IPS-11a (cell line): ENCODE data around the gene NCKAP5.
"Not testable (repeated sequence)": the region's sequence is repeated elsewhere in the genome, so short reads cannot be mapped to it uniquely, and the experiment has no call there.

Experiments used
- H3K4me3 ChIP-seq: one replicate; pipeline ENCODE4 v1.5.1; 2013; ENCODE audit warnings: low read depth, low read length, control low read depth

Gene NCKAP5

DNA sequence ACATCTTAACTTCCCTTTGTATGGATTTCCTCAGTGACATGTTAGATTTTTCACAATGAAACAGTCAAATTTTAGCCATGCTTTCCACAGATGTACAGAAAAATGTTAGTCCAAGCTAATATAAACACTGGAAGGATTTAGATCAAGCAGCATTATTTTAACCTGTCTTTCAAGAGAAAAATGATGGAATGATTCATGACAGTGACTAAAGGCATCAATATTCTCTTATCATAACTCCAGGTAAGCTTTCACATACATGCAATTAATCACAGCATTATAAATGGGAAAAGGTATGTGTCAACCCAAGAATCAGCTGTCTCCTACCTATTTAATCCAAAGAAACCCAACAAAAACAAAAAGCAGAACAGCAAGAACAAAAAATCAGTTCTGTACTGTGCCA is 92.7 kb downstream of the NCKAP5 start:
- H3K4me3 ChIP-seq = no peak overlapping the region

- not testable (repeated sequence) for H3K4me3 ChIP-seq
Observed at GRCh38 chr2:133470446-133470845, 97.8 kb downstream of the NCKAP5 start.

GRCh38 chr2:133462811-133463210 is 105.5 kb downstream of the NCKAP5 start:
- H3K4me3 ChIP-seq = no peak overlapping the region

DNA sequence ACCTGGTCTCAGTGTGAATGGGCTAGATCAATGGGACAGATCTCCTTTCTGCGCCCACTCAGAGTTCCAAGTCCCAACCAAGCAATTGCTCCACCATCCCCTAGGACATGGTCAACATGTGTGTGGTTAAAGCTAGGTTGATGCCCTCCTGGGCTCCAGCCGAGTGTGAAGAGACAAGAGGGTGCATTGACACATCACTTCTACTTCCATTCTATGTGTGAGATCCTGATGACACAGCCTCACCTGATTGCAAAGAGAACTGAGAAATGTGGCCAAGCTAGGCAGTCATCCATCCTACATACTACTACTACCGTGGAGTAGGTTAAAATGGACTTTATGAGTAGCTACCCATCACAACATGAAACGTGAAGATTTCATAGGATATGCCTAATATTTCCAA is 106.8 kb downstream of the NCKAP5 start:
- no peak overlapping the region for H3K4me3 ChIP-seq

- H3K4me3 ChIP-seq = no peak overlapping the region
Observed at GRCh38 chr2:133459590-133459989, 108.7 kb downstream of the NCKAP5 start.

- no peak overlapping the region for H3K4me3 ChIP-seq
Observed at GRCh38 chr2:133458280-133458679, 110.0 kb downstream of the NCKAP5 start.

DNA sequence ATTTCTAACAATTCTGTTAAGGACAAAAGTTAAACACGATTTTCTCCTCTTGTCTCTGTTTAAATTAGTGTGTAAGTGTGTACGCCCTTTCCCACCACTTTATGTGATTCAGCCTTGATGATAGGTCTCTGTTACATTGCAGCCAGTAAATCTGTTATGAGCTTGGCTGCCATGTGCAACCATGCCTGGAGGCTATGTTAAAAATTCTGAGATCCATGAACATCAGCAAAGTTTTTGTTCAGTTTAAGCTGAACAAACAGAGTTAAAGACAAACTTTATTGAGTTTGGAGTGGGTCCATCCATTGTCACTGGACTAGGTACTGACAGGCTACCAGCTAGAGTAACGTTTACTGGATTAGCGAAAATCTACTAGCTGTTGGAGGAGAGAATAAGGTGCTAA is 110.4 kb downstream of the NCKAP5 start:
- H3K4me3 ChIP-seq = no peak overlapping the region

GRCh38 chr2:133456971-133457370 is 111.3 kb downstream of the NCKAP5 start:
- no peak overlapping the region for H3K4me3 ChIP-seq

GRCh38 chr2:133456156-133456555 is 112.1 kb downstream of the NCKAP5 start:
- no peak overlapping the region for H3K4me3 ChIP-seq

- H3K4me3 ChIP-seq = no peak overlapping the region
Observed at GRCh38 chr2:133453032-133453431, 115.2 kb downstream of the NCKAP5 start.

GRCh38 chr2:133452583-133452982 is 115.7 kb downstream of the NCKAP5 start:
- no peak overlapping the region for H3K4me3 ChIP-seq

DNA sequence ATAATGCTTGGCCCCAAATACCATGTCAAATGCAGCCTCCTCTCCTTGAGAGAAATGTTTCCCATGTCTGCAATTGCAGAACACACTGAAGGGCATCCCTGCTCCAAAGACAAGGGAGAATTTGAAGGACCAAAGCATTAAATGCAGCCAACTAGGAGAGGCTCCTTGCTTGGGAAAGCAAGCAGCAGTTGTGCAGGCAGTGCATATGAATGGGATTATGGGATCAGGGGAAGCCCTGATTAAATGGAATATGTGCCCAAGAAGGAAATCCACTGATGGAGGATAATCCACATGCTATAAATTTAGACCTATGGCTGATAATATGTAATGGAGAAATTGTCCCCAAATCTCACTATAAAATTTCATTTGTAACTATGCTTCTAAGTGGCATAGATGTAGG is 116.1 kb downstream of the NCKAP5 start:
- no peak overlapping the region for H3K4me3 ChIP-seq

GRCh38 chr2:133448195-133448594 is 120.1 kb downstream of the NCKAP5 start:
- H3K4me3 ChIP-seq = no peak overlapping the region

DNA sequence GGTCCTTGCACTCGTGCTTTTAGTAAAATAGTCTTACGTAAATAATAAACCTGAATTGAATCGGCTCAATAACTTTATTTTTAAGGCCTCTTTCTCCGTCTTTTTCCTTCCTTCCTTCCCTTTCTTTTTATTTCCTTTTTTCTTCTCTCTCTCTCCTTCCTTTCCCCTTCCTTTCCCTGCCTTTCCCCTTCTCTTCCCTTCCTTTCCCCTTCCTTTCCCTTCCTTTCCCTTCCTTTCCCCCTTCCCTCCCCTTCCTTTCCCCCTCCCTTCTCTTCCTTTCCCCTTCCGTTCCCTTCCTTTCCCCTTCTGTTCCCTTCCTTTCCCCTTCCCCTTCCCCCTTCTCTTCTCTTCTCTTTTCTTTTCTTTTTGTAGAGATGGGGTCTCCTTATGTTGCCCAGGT is 121.0 kb downstream of the NCKAP5 start:
- no peak overlapping the region for H3K4me3 ChIP-seq

DNA sequence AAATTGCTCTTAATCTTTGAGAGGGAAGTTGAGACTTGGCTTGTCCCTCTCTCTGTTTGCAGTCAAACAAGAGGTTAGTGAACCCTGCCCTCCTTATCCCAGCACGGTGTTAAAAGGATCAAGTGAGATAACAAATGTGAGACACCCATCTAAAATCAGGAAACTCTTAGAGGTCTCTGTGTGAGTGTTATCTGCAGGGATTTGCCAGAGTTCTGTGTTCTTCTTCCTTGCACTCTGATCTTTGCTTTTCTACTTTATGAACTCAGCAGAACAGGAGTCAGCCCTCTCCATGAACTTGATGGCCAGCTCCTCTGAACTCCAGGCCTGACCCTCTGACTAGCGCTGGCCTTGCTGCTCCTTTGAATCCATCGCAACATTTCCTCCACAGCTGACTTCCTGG is 123.8 kb downstream of the NCKAP5 start:
- H3K4me3 ChIP-seq = no peak overlapping the region

- no peak overlapping the region for H3K4me3 ChIP-seq
Observed at GRCh38 chr2:133442393-133442792, 125.9 kb downstream of the NCKAP5 start.

DNA sequence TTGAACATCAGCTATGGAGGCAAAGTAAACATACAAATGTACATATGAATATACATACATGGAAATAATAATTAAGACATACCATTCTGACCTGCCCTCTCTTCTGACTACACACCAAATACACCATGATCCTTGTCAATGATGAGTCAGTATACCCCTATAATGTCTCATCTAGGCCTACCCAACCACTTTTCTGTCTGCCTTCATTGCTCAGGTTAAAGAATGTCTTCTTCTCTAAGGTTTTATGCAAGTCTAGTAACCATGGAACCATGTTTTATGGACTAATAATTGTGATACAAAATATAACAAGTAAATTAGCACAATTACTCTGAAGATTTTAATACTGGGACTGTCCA is 128.7 kb downstream of the NCKAP5 start:
- H3K4me3 ChIP-seq = no peak overlapping the region

- H3K4me3 ChIP-seq = no peak overlapping the region
Observed at GRCh38 chr2:133438848-133439564, 129.3 kb downstream of the NCKAP5 start.

- H3K4me3 ChIP-seq = no peak overlapping the region
Observed at GRCh38 chr2:133438026-133438425, 130.2 kb downstream of the NCKAP5 start.

DNA sequence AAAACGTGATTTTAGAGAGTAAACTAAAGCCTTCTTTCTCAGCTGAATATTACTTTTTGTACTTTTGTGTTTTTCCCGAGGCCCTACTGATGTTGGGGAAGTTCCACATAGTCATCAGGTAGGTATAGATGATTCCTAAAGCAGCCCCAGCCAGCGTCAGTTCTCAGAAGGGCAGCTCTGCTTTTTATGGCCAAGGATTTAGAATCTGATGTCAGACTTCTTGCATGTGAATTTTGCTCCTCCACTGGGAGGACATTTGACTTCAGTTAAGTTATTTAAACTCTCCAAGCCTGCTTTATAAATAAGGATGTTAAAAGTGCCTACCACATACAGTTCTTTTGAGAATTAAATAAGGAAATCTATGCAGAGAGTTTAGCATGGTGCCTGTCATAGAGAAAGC is 130.8 kb downstream of the NCKAP5 start:
- H3K4me3 ChIP-seq = no peak overlapping the region

GRCh38 chr2:133434959-133435668 is 133.1 kb downstream of the NCKAP5 start:
- no peak overlapping the region for H3K4me3 ChIP-seq
